ENCODE results near the gene PPP1R12B.
"Not testable (repeated sequence)": the region's sequence is repeated elsewhere in the genome, so short reads cannot be mapped to it uniquely, and the experiment has no call there.

Gene PPP1R12B

GRCh38 chr1:202585590-202585933 lies 237.1 kb downstream of the PPP1R12B start:
- no peak for DNase-seq (ENCODE audit: low spot score)

GRCh38 chr1:202586018-202586821 lies 237.7 kb downstream of the PPP1R12B start:
- no peak for DNase-seq (ENCODE audit: low spot score)

DNA sequence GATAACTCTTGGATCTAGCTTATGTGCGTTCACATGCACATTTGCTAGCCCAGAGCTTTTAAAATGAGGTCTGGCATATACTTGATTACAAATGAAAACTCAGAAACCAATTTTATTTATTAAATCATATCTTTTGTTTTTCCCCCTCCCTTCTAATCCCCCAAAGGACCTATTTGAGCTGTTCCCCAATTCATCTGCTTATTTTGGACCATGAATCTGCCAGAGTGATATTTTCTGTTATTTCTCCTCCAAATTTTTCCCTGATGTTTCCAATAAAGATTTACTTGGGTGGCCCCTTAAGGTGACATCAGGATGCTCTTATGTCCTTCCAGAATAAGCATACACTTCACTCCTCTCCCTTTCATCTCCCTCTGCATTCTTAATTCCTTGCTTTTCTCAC lies 238.4 kb downstream of the PPP1R12B start:
- no peak for DNase-seq (ENCODE audit: low spot score)

DNA sequence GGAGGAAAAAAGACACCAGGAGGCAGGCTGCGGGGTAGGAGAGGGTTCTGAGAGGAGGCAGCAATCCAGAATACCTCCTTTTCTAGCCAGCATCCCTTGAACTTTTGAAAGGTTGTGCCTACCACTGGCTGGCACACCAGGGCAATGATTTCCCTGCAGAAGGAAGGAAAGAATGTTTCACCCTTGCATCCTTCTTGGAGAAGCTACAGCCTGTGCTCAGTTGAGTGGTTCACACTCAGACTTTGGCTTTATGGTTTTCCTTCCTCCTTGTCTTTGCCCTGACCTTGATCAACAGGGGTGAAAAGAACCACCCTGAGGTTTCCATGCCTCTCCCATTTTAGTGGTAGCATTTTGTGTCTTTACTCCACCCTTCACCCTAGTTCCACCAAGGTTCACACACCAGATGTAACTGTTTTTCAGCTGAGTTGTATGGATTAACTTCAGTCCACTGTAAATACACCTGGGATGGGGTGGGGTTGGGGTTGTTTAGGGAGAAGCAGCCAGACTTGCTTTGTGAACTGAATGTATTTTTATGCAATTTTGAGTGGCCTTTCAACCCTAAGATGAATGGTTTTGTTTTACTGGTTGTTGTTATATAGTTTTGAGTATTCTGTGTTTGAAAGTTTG lies 239.5 kb downstream of the PPP1R12B start:
- DNase-seq (ENCODE audit: low spot score) = no peak

GRCh38 chr1:202588503-202589189 lies 240.1 kb downstream of the PPP1R12B start:
- no peak for DNase-seq (ENCODE audit: low spot score)

GRCh38 chr1:202589190-202589930 lies 240.9 kb downstream of the PPP1R12B start:
- no peak for DNase-seq (ENCODE audit: low spot score)

GRCh38 chr1:202590126-202590525 lies 241.6 kb downstream of the PPP1R12B start:
- DNase-seq (ENCODE audit: low spot score) = no peak

GRCh38 chr1:202590975-202591411 lies 242.5 kb downstream of the PPP1R12B start:
- no peak for DNase-seq (ENCODE audit: low spot score)

GRCh38 chr1:202591515-202591914 lies 243.0 kb downstream of the PPP1R12B start:
- DNase-seq (ENCODE audit: low spot score) = no peak

DNA sequence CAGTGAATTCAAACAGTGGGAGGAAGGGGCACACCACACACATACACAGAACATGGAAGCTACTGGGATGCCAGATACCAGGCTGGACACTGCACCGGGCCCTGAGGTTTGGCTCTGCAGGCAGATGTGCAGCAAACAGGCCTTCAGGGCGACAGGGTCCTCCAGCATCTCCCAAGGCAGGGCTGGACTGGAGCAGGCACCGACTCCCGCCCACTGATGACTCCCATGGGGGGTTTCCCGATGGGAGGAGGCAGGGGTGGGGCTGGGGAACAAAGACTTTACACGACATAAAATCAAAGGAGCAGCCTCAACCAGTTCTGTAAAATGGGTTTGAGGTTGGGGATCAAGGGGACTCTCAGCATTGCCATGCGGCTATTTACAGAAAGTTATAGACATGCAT lies 243.6 kb downstream of the PPP1R12B start:
- no peak for DNase-seq (ENCODE audit: low spot score)

DNA sequence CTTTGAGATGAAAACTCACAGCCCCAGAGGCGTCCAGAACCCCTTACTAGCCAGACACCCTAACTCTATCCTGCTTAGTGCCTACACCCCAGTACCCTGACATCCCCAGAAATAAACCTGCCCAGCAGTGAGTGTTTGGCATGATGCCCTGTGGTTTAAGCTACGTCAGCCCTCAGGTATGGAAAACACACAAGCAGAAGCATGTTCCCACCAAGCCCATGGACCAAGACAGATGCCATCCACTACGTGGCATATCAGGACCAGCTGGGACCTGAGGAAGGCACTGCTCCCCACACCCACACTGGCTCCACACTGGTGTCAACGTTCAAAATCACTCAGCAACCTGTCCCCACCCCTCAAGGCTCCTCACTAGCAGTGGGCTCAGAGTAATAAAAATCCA lies 245.3 kb downstream of the PPP1R12B start:
- DNase-seq (ENCODE audit: low spot score) = no peak

DNA sequence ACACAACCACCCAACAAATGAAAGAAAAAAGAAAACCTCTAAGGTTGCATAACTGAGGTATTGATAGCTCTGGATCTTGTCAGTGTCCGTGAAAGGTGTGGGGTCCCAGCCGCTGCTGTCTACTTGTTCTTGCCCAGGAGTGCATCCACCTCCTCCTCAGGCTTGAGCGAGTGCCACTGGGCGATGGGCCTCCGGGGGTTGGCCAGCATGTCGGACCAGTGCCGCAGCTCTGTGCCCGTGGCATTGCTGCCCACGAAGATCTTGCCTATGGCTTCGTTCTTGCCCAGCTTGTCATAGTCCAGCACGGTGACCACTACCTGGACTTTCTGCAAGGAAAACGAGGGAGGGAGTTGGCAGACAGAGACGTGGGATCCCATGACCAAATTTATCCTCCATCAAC lies 248.1 kb downstream of the PPP1R12B start:
- no peak for DNase-seq (ENCODE audit: low spot score)

DNA sequence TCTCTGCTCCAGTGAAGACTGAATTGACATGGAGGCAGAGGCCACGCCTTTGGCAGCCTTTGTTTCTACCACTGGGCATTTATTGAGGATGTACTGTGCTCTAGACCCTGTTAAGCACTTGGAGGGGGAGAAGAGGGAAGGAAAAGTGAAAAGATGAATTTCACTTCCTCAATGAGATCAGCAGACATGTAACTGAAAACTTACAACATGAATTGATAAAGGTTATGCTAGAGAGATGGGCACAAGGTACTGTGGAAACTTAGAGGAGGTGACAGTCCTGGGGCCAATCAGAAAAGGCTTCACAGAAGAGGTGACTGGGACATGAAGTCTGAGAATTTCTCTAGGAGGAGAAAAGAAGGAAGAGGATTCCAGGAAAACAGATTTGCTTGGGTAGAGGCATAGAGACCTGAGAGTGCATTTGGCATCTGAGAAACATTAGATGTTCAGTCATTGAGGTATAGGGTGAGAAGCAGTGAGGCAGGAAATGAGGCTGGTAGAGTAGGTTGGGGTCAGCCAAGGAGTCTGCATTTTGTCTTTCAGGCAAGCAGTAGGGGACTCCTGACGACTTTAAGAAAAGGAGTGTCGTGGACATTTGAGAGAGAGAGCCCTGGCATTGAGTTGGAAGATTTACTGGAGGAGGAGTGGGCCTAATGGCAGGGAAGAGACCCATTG lies 248.7 kb downstream of the PPP1R12B start:
- no peak for DNase-seq (ENCODE audit: low spot score)

DNA sequence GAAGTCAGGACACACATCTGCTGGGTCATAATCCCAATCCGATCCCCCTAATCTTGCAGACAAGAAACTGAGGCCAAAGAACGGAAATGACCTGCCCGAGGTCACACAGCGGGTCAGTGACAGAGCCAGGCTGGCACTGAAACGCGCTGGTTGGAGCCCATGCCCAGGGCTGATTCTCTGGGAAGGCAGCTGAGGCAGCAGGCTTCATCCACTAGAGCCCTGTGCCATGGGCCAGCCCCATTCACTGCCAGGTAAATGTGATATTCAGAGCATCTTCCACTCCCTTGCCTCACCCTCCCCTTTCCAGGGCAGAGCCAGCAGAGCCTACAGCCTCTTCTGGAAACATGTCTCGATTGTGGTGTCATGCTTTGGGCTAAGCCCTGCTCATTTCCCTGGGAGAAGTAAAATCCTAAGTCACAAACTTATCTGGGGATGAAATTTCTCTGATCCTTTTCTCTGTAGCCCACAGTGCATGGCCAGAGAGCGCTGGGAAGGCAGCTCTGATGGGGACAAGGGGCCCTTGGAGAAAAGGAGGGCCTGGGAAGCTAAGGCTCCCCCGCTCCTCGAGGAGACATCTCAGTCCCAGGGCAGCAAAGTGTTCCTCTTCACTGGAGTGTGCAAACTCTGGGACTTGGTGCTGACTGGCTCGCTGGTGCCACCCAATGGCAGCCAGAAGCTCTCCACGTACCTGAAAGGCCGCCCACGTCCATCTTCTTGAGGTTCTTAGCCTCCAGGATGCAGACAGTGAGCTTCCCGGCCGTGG lies 251.4 kb downstream of the PPP1R12B start:
- DNase-seq (ENCODE audit: low spot score) = peak; percentile 10

GRCh38 chr1:202600432-202601041 lies 252.0 kb downstream of the PPP1R12B start:
- no peak for DNase-seq (ENCODE audit: low spot score)

- DNase-seq (ENCODE audit: low spot score) = no peak
Observed at GRCh38 chr1:202603435-202603834, 254.9 kb downstream of the PPP1R12B start.

GRCh38 chr1:202605515-202605914 lies 257.0 kb downstream of the PPP1R12B start:
- DNase-seq (ENCODE audit: low spot score) = no peak

- DNase-seq (ENCODE audit: low spot score) = not testable (repeated sequence)
Observed at GRCh38 chr1:202612036-202612435, 263.5 kb downstream of the PPP1R12B start.

DNA sequence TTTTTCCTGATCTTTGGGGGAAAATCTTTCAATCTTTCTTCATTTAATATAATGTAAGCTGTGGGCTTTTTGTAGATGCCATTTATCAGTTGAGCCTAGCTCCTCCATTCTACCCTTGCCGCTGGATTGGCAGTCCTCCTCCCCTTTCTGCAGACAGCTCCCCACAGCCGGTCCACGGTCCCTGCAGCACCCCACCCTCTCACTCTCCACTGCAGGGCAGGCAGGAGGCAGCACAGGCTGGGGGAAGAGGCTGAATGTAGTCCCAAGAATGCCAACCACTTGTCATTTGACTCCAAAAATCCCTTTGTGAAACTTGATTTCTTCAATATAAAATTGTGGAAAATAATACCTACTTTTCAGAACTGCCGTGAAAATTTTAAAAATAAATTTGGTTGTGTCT lies 265.1 kb downstream of the PPP1R12B start:
- DNase-seq (ENCODE audit: low spot score) = no peak

- DNase-seq (ENCODE audit: low spot score) = not testable (repeated sequence)
Observed at GRCh38 chr1:202614363-202615207, 266.1 kb downstream of the PPP1R12B start.

Measured in CD4-positive, alpha-beta T cell treated with Interleukin-15 for 4 hours (primary cell).